ENCODE results near the gene HIVEP2. TPM values are rescaled to one million over a fixed set of nuclear protein-coding genes. Genes with fewer than 3 reads are reported as not detected.
A peak's percentile ranks its signal among the peaks of the same experiment; 100 is the strongest.

HIVEP2 gene
- total and polyA plus RNA-seq, 2 donors (not counting 3 experiments of a cell fraction or from before 2014, with no cell fraction given): 1.3 to 4.7 TPM

GRCh38 chr6:142872376-142872775 lies 72.6 kb downstream of the HIVEP2 start:
- H3K9ac ChIP-seq (replicated peaks; ENCODE audit: extremely low read depth, insufficient read depth, low read length): peak overlapping the region; percentile 41

More at GRCh38 chr6:142872376-142872775, 72.6 kb downstream of the HIVEP2 start:
- BruUV-seq (replicated peaks): no TSS peak
- Histone ChIP-seq H3K27me3 (ENCODE audit: control insufficient read depth in 2 of 2, insufficient read depth in 2 of 2, low read length in 2 of 2) (no peaks in the 10 kb centered on the region), H2AFZ (ENCODE audit: low read depth, low read length) (peak overlapping the region; percentile 69), H3K4me2 (ENCODE audit: insufficient read depth, low read length) (peak overlapping the region; percentile 31), H3K4me1 (ENCODE audit: control insufficient read depth, extremely low read depth, insufficient read depth, low read length) (peaks cover 36% of the 10 kb centered on the region), H4K20me1 (replicated peaks; ENCODE audit: control insufficient read depth, extremely low read depth, insufficient read depth, low read length) (no peaks in the 10 kb centered on the region), H3K9me3 (replicated peaks; ENCODE audit: control insufficient read depth, insufficient read depth, low read length) (no peaks in the 10 kb centered on the region), H3K79me2 (ENCODE audit: control insufficient read depth, insufficient read depth, low read length) (no peaks in the 10 kb centered on the region), H3K9me1 (replicated peaks; ENCODE audit: control insufficient read depth, extremely low read depth, insufficient read depth, low read length) (peaks cover 2% of the 10 kb centered on the region), H3K27ac (ENCODE audit: insufficient read depth, low read depth, low read length) (peak overlapping the region; percentile 59), H3K36me3 (ENCODE audit: control insufficient read depth in 2 of 2, extremely low read depth in 1 of 2, insufficient read depth in 2 of 2, low read length in 2 of 2) (no peaks in the 10 kb centered on the region), H3K4me3 (replicated peaks in 1 of 3; ENCODE audit: insufficient read depth in 1 of 3, low read depth in 1 of 3, low read length in 3 of 3) (no peak overlapping the region)
- FAIRE-seq (no peak), DNase-seq (ENCODE audit: low read depth, low spot score) (no peak)
- TF ChIP-seq, protein P1, sequence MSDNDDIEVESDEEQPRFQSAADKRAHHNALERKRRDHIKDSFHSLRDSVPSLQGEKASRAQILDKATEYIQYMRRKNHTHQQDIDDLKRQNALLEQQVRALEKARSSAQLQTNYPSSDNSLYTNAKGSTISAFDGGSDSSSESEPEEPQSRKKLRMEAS (IDR thresholded peaks at IDR 0.05; ENCODE audit: insufficient read depth, insufficient read length): no peak
- TF ChIP-seq POLR2AphosphoS5 (IDR thresholded peaks at IDR 0.05; ENCODE audit: insufficient read depth, low read depth, low read length) (no peak), EZH2 (IDR thresholded peaks at IDR 0.05; ENCODE audit: borderline replicate concordance, low read depth, low read length, severe bottlenecking) (no peak), FOS (IDR thresholded peaks at IDR 0.05; ENCODE audit: borderline replicate concordance, insufficient read depth, low read length) (no peak), GATA2 (IDR thresholded peaks at IDR 0.05; ENCODE audit: insufficient read depth, insufficient read length, low read depth, low read length) (no peak), JUN (IDR thresholded peaks at IDR 0.05; ENCODE audit: borderline replicate concordance, insufficient read depth, insufficient read length, low read depth) (no peak), POLR2A (IDR thresholded peaks at IDR 0.05; ENCODE audit: low read depth, low read length) (no peak), MYC (IDR thresholded peaks at IDR 0.05; ENCODE audit: low read depth, low read length) (no peak)
- TF ChIP-seq, protein P2, sequence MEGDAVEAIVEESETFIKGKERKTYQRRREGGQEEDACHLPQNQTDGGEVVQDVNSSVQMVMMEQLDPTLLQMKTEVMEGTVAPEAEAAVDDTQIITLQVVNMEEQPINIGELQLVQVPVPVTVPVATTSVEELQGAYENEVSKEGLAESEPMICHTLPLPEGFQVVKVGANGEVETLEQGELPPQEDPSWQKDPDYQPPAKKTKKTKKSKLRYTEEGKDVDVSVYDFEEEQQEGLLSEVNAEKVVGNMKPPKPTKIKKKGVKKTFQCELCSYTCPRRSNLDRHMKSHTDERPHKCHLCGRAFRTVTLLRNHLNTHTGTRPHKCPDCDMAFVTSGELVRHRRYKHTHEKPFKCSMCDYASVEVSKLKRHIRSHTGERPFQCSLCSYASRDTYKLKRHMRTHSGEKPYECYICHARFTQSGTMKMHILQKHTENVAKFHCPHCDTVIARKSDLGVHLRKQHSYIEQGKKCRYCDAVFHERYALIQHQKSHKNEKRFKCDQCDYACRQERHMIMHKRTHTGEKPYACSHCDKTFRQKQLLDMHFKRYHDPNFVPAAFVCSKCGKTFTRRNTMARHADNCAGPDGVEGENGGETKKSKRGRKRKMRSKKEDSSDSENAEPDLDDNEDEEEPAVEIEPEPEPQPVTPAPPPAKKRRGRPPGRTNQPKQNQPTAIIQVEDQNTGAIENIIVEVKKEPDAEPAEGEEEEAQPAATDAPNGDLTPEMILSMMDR (IDR thresholded peaks at IDR 0.05; ENCODE audit: extremely low read depth in 1 of 2, insufficient read depth in 1 of 2, low read depth in 1 of 2, low read length in 2 of 2): no peak
- CTCF ChIA-PET: interaction anchor here (0.9 to 3.1 kb wide), 7 partner anchors 11 to 555 kb away, joined by 3 to 25 read pairs (median 4); no protein-coding TSS in a partner anchor
- dilution Hi-C loops (cut with MboI; ENCODE audit: extremely low pct_ligation_motif_present, low sequenced_read_pairs) (no loop called here), intact Hi-C loops (cut with micrococcal nuclease) (loop anchor here (1.0 to 5.0 kb wide), 2 partner anchors 25 to 125 kb away; no protein-coding TSS in a partner anchor)
- POLR2A ChIA-PET: interaction anchor here (0.8 kb wide), 1 partner anchor 27 kb away, joined by 3 read pairs; no protein-coding TSS in a partner anchor
